ENCODE data around the gene CDH18.

DNA sequence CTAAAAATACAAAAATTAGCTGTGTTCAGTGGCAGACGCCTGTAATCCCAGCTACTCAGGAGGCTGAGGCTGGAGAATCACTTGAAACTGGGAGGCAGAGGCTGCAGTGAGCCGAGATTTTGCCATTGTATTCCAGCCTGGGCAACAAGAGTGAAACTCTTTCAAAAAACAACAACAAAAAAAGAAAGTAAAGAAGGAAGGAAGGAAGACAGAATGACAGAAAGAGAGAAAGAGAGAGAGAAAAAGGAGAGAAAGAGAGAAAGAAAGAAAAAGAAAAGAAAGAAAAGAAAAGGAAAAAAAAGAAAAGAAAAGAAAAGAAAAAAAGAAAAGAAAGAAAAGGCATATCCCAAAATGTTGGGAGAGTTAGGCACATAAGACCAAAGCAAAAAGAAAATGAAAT lies 278.6 kb downstream of the CDH18 start:
- TF ChIP-seq, protein P1, sequence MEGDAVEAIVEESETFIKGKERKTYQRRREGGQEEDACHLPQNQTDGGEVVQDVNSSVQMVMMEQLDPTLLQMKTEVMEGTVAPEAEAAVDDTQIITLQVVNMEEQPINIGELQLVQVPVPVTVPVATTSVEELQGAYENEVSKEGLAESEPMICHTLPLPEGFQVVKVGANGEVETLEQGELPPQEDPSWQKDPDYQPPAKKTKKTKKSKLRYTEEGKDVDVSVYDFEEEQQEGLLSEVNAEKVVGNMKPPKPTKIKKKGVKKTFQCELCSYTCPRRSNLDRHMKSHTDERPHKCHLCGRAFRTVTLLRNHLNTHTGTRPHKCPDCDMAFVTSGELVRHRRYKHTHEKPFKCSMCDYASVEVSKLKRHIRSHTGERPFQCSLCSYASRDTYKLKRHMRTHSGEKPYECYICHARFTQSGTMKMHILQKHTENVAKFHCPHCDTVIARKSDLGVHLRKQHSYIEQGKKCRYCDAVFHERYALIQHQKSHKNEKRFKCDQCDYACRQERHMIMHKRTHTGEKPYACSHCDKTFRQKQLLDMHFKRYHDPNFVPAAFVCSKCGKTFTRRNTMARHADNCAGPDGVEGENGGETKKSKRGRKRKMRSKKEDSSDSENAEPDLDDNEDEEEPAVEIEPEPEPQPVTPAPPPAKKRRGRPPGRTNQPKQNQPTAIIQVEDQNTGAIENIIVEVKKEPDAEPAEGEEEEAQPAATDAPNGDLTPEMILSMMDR (IDR thresholded peaks at IDR 0.05; ENCODE audit: low read length) = no peak
- TF ChIP-seq EZH2 (IDR thresholded peaks at IDR 0.05; ENCODE audit: borderline replicate concordance, low read length) = no peak

All from OCI-LY1 (cell line).